ENCODE measurements around the gene SKIL.
A peak's percentile ranks its signal among the peaks of the same experiment; 100 is the strongest.
"Not testable (repeated sequence)": the region's sequence is repeated elsewhere in the genome, so short reads cannot be mapped to it uniquely, and the experiment has no call there.

The SKIL gene

GRCh38 chr3:170357176-170358041 lies at the start of gene SKIL:
Gene SKIL (plus strand): TSS chr3:170357715. CDS start chr3:170360332, 2,617 bp downstream.
- peak; percentile 98 for DNase-seq

GRCh38 chr3:170309046-170309445 lies 48.5 kb upstream of the SKIL start:
- DNase-seq, result no peak

- DNase-seq, result no peak
Measured at GRCh38 chr3:170317954-170318353, 39.6 kb upstream of the SKIL start.

- DNase-seq, result no peak
Measured at GRCh38 chr3:170320461-170321121, 36.9 kb upstream of the SKIL start.

- DNase-seq, result no peak
Measured at GRCh38 chr3:170321321-170322034, 36.0 kb upstream of the SKIL start.

- no peak for DNase-seq
Measured at GRCh38 chr3:170322566-170323269, 34.8 kb upstream of the SKIL start.

- DNase-seq, result no peak
Measured at GRCh38 chr3:170323331-170323730, 34.2 kb upstream of the SKIL start.

GRCh38 chr3:170324962-170325361 lies 32.6 kb upstream of the SKIL start:
- no peak for DNase-seq

GRCh38 chr3:170327040-170327808 lies 30.3 kb upstream of the SKIL start:
- no peak for DNase-seq

- not testable (repeated sequence) for DNase-seq
Measured at GRCh38 chr3:170327868-170328548, 29.5 kb upstream of the SKIL start.

GRCh38 chr3:170330366-170330765 lies 27.1 kb upstream of the SKIL start:
- no peak for DNase-seq

GRCh38 chr3:170331143-170331542 lies 26.4 kb upstream of the SKIL start:
- DNase-seq, result no peak

- no peak for DNase-seq
Measured at GRCh38 chr3:170337420-170337819, 20.1 kb upstream of the SKIL start.

- no peak for DNase-seq
Measured at GRCh38 chr3:170338690-170339340, 18.7 kb upstream of the SKIL start.

GRCh38 chr3:170342273-170342672 lies 15.2 kb upstream of the SKIL start:
- DNase-seq, result not testable (repeated sequence)

- not testable (repeated sequence) for DNase-seq
Measured at GRCh38 chr3:170343859-170344258, 13.7 kb upstream of the SKIL start.

GRCh38 chr3:170344971-170345370 lies 12.5 kb upstream of the SKIL start:
- DNase-seq, result no peak

- DNase-seq, result no peak
Measured at GRCh38 chr3:170346481-170347392, 10.8 kb upstream of the SKIL start.

GRCh38 chr3:170350515-170351413 lies 6.8 kb upstream of the SKIL start:
- no peak for DNase-seq

Data from NCI-H510A (cell line).